ENCODE data around the gene AMIGO3.

Gene AMIGO3

GRCh38 chr3:49670940-49671290 is 48.6 kb downstream of the AMIGO3 start:
- DNase-seq (ENCODE audit: low read depth in 1 of 2, low spot score in 1 of 2) = no peak

- no peak for DNase-seq (ENCODE audit: low read depth in 1 of 2, low spot score in 1 of 2)
Observed at GRCh38 chr3:49669352-49669751, 50.1 kb downstream of the AMIGO3 start.

GRCh38 chr3:49668861-49669260 is 50.6 kb downstream of the AMIGO3 start:
- no peak for DNase-seq (ENCODE audit: low read depth in 1 of 2, low spot score in 1 of 2)

GRCh38 chr3:49668414-49668797 is 51.1 kb downstream of the AMIGO3 start:
- DNase-seq (ENCODE audit: low read depth in 1 of 2, low spot score in 1 of 2) = no peak

- DNase-seq (ENCODE audit: low read depth in 1 of 2, low spot score in 1 of 2) = no peak
Observed at GRCh38 chr3:49667701-49668413, 51.6 kb downstream of the AMIGO3 start.
